Esophagus squamous epithelium (tissue), 5 donors: ENCODE data around the gene CDC14B. TPM values are rescaled to one million over a fixed set of nuclear protein-coding genes. Genes with fewer than 3 reads are reported as not detected.
A peak's percentile ranks its signal among the peaks of the same experiment; 100 is the strongest.
"Not testable (repeated sequence)": the region's sequence is repeated elsewhere in the genome, so short reads cannot be mapped to it uniquely, and the experiment has no call there.

Experiments used
- DNase-seq: peaks from one replicate; lab custom pipeline; 2025; lab: John Stamatoyannopoulos, UW
- H3K27ac ChIP-seq, 4 donors: fragments of 200-600 bp; sonication (generic); one replicate each; pipeline ENCODE4 v1.5.1; 2016 to 2019; ENCODE audit warnings: mild to moderate bottlenecking in 1 of 4
- H3K27me3 ChIP-seq, 4 donors: fragments of 200-600 bp; sonication (generic); 1 replicate in 3 of 4; 2 replicates in 1 of 4; pipeline versions ENCODE4 v1.5.1 to v1.6.0; 2017 to 2021; ENCODE audit warnings: antibody characterized with exemption in 1 of 4
- H3K36me3 ChIP-seq, 3 donors: fragments of 200-600 bp; sonication (generic); one replicate each; pipeline ENCODE4 v1.5.1; 2016 to 2019
- H3K4me1 ChIP-seq, 3 donors: fragments of 200-600 bp; sonication (generic); one replicate each; pipeline ENCODE4 v1.5.1; 2017 to 2019
- H3K4me3 ChIP-seq, 4 donors: fragments of 200-600 bp; sonication (generic); 1 replicate in 3 of 4; 2 replicates in 1 of 4; pipeline ENCODE4 v1.5.1; 2016 to 2019; ENCODE audit warnings: mild to moderate bottlenecking in 2 of 4, moderate library complexity in 1 of 4
- H3K9me3 ChIP-seq, 3 donors: fragments of 200-600 bp; sonication (generic); one replicate each; pipeline ENCODE4 v1.5.1; 2016 to 2019
- CTCF ChIP-seq, 6 experiments: fragments of 450-650 bp in 4 of 6; fragments of 200-600 bp in 2 of 6; sonication (generic) in 2 of 6; IDR thresholded peaks; one replicate each; pipeline ENCODE4 v1.5.1; 2016 to 2019; ENCODE audit warnings: antibody characterized with exemption in 6 of 6, mild to moderate bottlenecking in 4 of 6, moderate library complexity in 4 of 6
- POLR2A ChIP-seq, 4 donors: fragments of 450-650 bp; IDR thresholded peaks; one replicate each; pipeline ENCODE4 v1.6.1; 2017; ENCODE audit warnings: antibody characterized with exemption in 4 of 4, mild to moderate bottlenecking in 4 of 4, moderate library complexity in 3 of 4
- WGBS, 2 donors: methylation state at CpG; one replicate each; pipeline ENCODE4 v1.1.5; 2018; 5-methylcytosine and 5-hydroxymethylcytosine counted together
- intact Hi-C: fragments of 100-400 bp; cut with DNase I; formaldehyde crosslinking; loops from one replicate; pipeline ENCODE4 v1.15.0; 2022
- total RNA-seq, 4 donors: library from RNA; depleted of rRNA; stranded (reverse); fragments of >200 nt; gene quantifications; one replicate each; pipeline ENCODE4 v1.1.0, GENCODE V29; 2016
- donor health status: DM: yes; HTN: yes; CAD: no.

The CDC14B gene
- total RNA-seq, 4 donors from 2014 or later: 2.7 to 14.8 (median 9.1) TPM

GRCh38 chr9:96587338-96588315 is 32.0 kb downstream of the CDC14B start:
- H3K27ac ChIP-seq: no peak overlapping the region
- H3K9me3 ChIP-seq: no peaks in the 10 kb centered on the region
- DNase-seq: no peak
- H3K4me1 ChIP-seq: peaks cover 0 to 3% (median 0%) of the 10 kb centered on the region in 3 donors
- no peak overlapping the region for H3K4me3 ChIP-seq
- no peaks in the 10 kb centered on the region for H3K27me3 ChIP-seq
- intact Hi-C loops: no loop called here
- no peaks in the 10 kb centered on the region for H3K36me3 ChIP-seq
- TF ChIP-seq POLR2A (IDR thresholded peaks at IDR 0.05): no peak
- no peak for TF ChIP-seq CTCF (IDR thresholded peaks at IDR 0.05)
- 78% methylated on average over 12 of the region's 12 CpGs for WGBS, 2 donors

- Histone ChIP-seq H3K4me1 (peaks cover 0 to 16% (median 4%) of the 10 kb centered on the region in 3 donors), H3K4me3 (no peak overlapping the region), H3K36me3 (no peaks in the 10 kb centered on the region), H3K27ac (no peak overlapping the region), H3K9me3 (no peaks in the 10 kb centered on the region), H3K27me3 (no peaks in the 10 kb centered on the region)
- TF ChIP-seq POLR2A (IDR thresholded peaks at IDR 0.05) (no peak), CTCF (IDR thresholded peaks at IDR 0.05) (no peak)
- intact Hi-C loops: no loop called here
- DNase-seq: no peak
Measured at GRCh38 chr9:96585426-96585825, 34.2 kb downstream of the CDC14B start.

GRCh38 chr9:96582199-96582598 is 37.4 kb downstream of the CDC14B start:
- H3K36me3 ChIP-seq, H3K9me3 ChIP-seq, DNase-seq, H3K27me3 ChIP-seq, H3K4me3 ChIP-seq, intact Hi-C loops: not testable (repeated sequence)
- Histone ChIP-seq H3K27ac (peak overlapping the region; percentile 28 to 73 (median 46)), H3K4me1 (peaks cover 0 to 16% (median 4%) of the 10 kb centered on the region in 3 donors)
- WGBS, 2 donors: 23 to 33% methylated on average over 2 of the region's 2 CpGs

- Histone ChIP-seq H3K4me1 (peaks cover 0 to 16% (median 4%) of the 10 kb centered on the region in 3 donors), H3K36me3 (no peaks in the 10 kb centered on the region), H3K27ac (peak overlapping the region; percentile 2 to 73 (median 38)), H3K4me3 (no peak overlapping the region), H3K27me3 (no peaks in the 10 kb centered on the region), H3K9me3 (no peaks in the 10 kb centered on the region)
- no peak for TF ChIP-seq CTCF (IDR thresholded peaks at IDR 0.05)
- TF ChIP-seq POLR2A (IDR thresholded peaks at IDR 0.05): no peak
- intact Hi-C loops: no loop called here
- WGBS, 2 donors: 41 to 42% methylated on average over 6 of the region's 6 CpGs
- no peak for DNase-seq
Measured at GRCh38 chr9:96581786-96582185, 37.9 kb downstream of the CDC14B start.

- no peak for TF ChIP-seq POLR2A (IDR thresholded peaks at IDR 0.05)
- TF ChIP-seq CTCF (IDR thresholded peaks at IDR 0.05): no peak
- intact Hi-C loops: no loop called here
Measured at GRCh38 chr9:96581301-96581700, 38.3 kb downstream of the CDC14B start.

More at GRCh38 chr9:96581301-96581700, 38.3 kb downstream of the CDC14B start:
- DNase-seq: no peak
- H3K27ac ChIP-seq: no peak overlapping the region
- no peaks in the 10 kb centered on the region for H3K27me3 ChIP-seq
- H3K36me3 ChIP-seq: no peaks in the 10 kb centered on the region
- H3K9me3 ChIP-seq: no peaks in the 10 kb centered on the region
- whole genome bisulfite sequencing, 2 donors: 84 to 87% methylated on average over 4 of the region's 4 CpGs
- H3K4me1 ChIP-seq: peaks cover 0 to 16% (median 4%) of the 10 kb centered on the region in 3 donors
- H3K4me3 ChIP-seq: no peak overlapping the region
